Liver (tissue), 9 donors: ENCODE data around the gene OR1F1. TPM values are rescaled to one million over a fixed set of nuclear protein-coding genes. Genes with fewer than 3 reads are reported as not detected.

Source experiments
- DNase-seq: peaks from one replicate; pipeline ENCODE4 v3.0.0-alpha.2; 2017; ENCODE audit warnings: low spot score
- H3K27ac ChIP-seq, 2 donors: one replicate each; pipeline ENCODE4 v1.7.0; 2013; ENCODE audit warnings: inconsistent platforms in 2 of 2, low read length in 2 of 2, control low read depth in 1 of 2, low read depth in 1 of 2, mild to moderate bottlenecking in 1 of 2
- H3K27me3 ChIP-seq, 4 donors: one replicate each; pipeline versions ENCODE4 v1.6.1 to v1.7.0; 2013; ENCODE audit warnings: low read length in 3 of 4, inconsistent platforms in 1 of 4, mild to moderate bottlenecking in 1 of 4, moderate library complexity in 1 of 4; ENCODE audit not compliant: control insufficient read depth in 4 of 4, insufficient read depth in 4 of 4
- H3K36me3 ChIP-seq, 4 donors: one replicate each; pipeline versions ENCODE4 v1.6.1 to v1.7.0; 2013; ENCODE audit warnings: low read length in 3 of 4, mild to moderate bottlenecking in 3 of 4, low read depth in 1 of 4, moderate library complexity in 1 of 4; ENCODE audit not compliant: control insufficient read depth in 4 of 4, insufficient read depth in 3 of 4
- H3K4me1 ChIP-seq, 4 donors: one replicate each; pipeline versions ENCODE4 v1.6.1 to v1.7.0; 2013; ENCODE audit warnings: low read length in 3 of 4, mild to moderate bottlenecking in 3 of 4, moderate library complexity in 1 of 4; ENCODE audit not compliant: control insufficient read depth in 4 of 4, insufficient read depth in 4 of 4
- H3K4me3 ChIP-seq, 3 donors: one replicate each; pipeline versions ENCODE4 v1.6.1 to v1.7.0; 2013; ENCODE audit warnings: low read length in 3 of 3, control low read depth in 1 of 3, low read depth in 1 of 3, mild to moderate bottlenecking in 1 of 3
- H3K9ac ChIP-seq, 2 donors: one replicate each; pipeline ENCODE4 v1.7.0; 2013; ENCODE audit warnings: low read length in 2 of 2, mild to moderate bottlenecking in 2 of 2, moderate library complexity in 2 of 2, control low read depth in 1 of 2, low read depth in 1 of 2
- H3K9me3 ChIP-seq, 4 donors: one replicate each; pipeline versions ENCODE4 v1.6.1 to v1.7.0; 2013; ENCODE audit warnings: low read length in 3 of 4; ENCODE audit not compliant: control insufficient read depth in 4 of 4
- CTCF ChIP-seq: fragments of 150-350 bp; IDR thresholded peaks from 2 replicates; pipeline ENCODE4 v1.5.1; 2017; ENCODE audit warnings: improper control_type of control experiment, low read depth, low read length; ENCODE audit not compliant: missing input control
- EGR1 ChIP-seq, 2 donors: IDR thresholded peaks; 2 replicates each; pipeline ENCODE4 v1.6.1; 2016 to 2018; ENCODE audit warnings: antibody characterized with exemption in 2 of 2, low read depth in 2 of 2
- FOXA1 ChIP-seq: IDR thresholded peaks from 2 replicates; pipeline ENCODE4 v1.6.1; 2016; ENCODE audit warnings: antibody characterized with exemption
- FOXA2 ChIP-seq: IDR thresholded peaks from 2 replicates; pipeline ENCODE4 v1.6.1; 2016; ENCODE audit warnings: antibody characterized with exemption
- GABPA ChIP-seq, 2 donors: IDR thresholded peaks in 1 of 2; conservative IDR thresholded peaks in 1 of 2; 2 replicates each; pipeline ENCODE4 v1.6.1; 2016; ENCODE audit warnings: antibody characterized with exemption in 2 of 2, mild to moderate bottlenecking in 1 of 2, moderate library complexity in 1 of 2
- HNF4A ChIP-seq, 2 donors: conservative IDR thresholded peaks; 2 replicates each; pipeline ENCODE4 v1.6.1; 2016; ENCODE audit warnings: antibody characterized with exemption in 2 of 2, mild to moderate bottlenecking in 2 of 2
- HNF4G ChIP-seq: IDR thresholded peaks from 2 replicates; pipeline ENCODE4 v1.6.1; 2016; ENCODE audit warnings: antibody characterized with exemption
- JUND ChIP-seq, 2 donors: IDR thresholded peaks; 2 replicates each; pipeline ENCODE4 v1.6.1; 2016; ENCODE audit warnings: antibody characterized with exemption in 2 of 2
- MAX ChIP-seq: IDR thresholded peaks from 2 replicates; pipeline ENCODE4 v1.6.1; 2016; ENCODE audit warnings: antibody characterized with exemption
- NR2F2 ChIP-seq: IDR thresholded peaks from 2 replicates; pipeline ENCODE4 v1.6.1; 2016; ENCODE audit warnings: antibody characterized with exemption
- RAD21 ChIP-seq, 2 donors: IDR thresholded peaks; 2 replicates each; pipeline ENCODE4 v1.6.1; 2016; ENCODE audit warnings: antibody characterized with exemption in 2 of 2, mild to moderate bottlenecking in 2 of 2
- REST ChIP-seq: IDR thresholded peaks from 2 replicates; pipeline ENCODE4 v1.6.1; 2016; ENCODE audit warnings: antibody characterized with exemption, mild to moderate bottlenecking
- RXRA ChIP-seq, 2 donors: IDR thresholded peaks; 2 replicates each; pipeline ENCODE4 v1.6.1; 2017 to 2018; ENCODE audit warnings: antibody characterized with exemption in 2 of 2, mild to moderate bottlenecking in 1 of 2
- SP1 ChIP-seq: IDR thresholded peaks from 2 replicates; pipeline ENCODE4 v1.6.1; 2018; ENCODE audit warnings: antibody characterized with exemption, mild to moderate bottlenecking
- TAF1 ChIP-seq: conservative IDR thresholded peaks from 2 replicates; pipeline ENCODE4 v1.6.1; 2016; ENCODE audit warnings: antibody characterized with exemption, mild to moderate bottlenecking
- YY1 ChIP-seq: IDR thresholded peaks from 2 replicates; pipeline ENCODE4 v1.6.1; 2016; ENCODE audit warnings: antibody characterized with exemption, mild to moderate bottlenecking
- WGBS: extraction: QIAGEN DNeasy Blood & Tissue Kit; methylation state at CpG from one replicate; pipeline ENCODE4 v1.1.7; 2013; 5-methylcytosine and 5-hydroxymethylcytosine counted together
- polyA plus RNA-seq, 2 donors: library from polyadenylated mRNA; stranded (reverse) in 1 of 2; unstranded in 1 of 2; fragments of 200-250 nt in 1 of 2; fragments of >200 nt in 1 of 2; fragmentation: Nextera tagmentation in 1 of 2; extraction: Ambion mirVana in 1 of 2; gene quantifications; one replicate each; pipeline versions ENCODE4 v1.2.1 to v1.2.3, GENCODE V29; 2013 to 2015
- total RNA-seq, 2 donors: library from RNA; depleted of rRNA; stranded (reverse); fragments of >200 nt; gene quantifications; one replicate each; pipeline ENCODE4 v1.2.3, GENCODE V29; 2014
- TF ChIP-seq, protein P1 (sequence below): IDR thresholded peaks from 2 replicates; pipeline ENCODE4 v1.6.1; 2016; ENCODE audit warnings: antibody characterized with exemption
- TF ChIP-seq, protein P2 (sequence below): IDR thresholded peaks from 2 replicates; pipeline ENCODE4 v1.6.1; 2016; ENCODE audit warnings: antibody characterized with exemption
- donor health status: healthy.
- donor health status: healthy.
- donor health status: healthy.
- donor health status: healthy.
- donor health status: healthy.

Gene OR1F1
- total and polyA plus RNA-seq, 4 donors = not detected

- WGBS = 72% methylated on average over 5 of the region's 5 CpGs
- H3K27ac ChIP-seq = no peak overlapping the region
- no peak overlapping the region for H3K9ac ChIP-seq
- no peak for DNase-seq
- no peaks in the 10 kb centered on the region for H3K27me3 ChIP-seq
- no peak overlapping the region for H3K4me3 ChIP-seq
- H3K36me3 ChIP-seq = peaks cover 0 to 3% (median 1%) of the 10 kb centered on the region in 4 donors
- peaks cover 0 to 2% (median 0%) of the 10 kb centered on the region in 4 donors for H3K9me3 ChIP-seq
- no peaks in the 10 kb centered on the region for H3K4me1 ChIP-seq
- TF ChIP-seq NR2F2 (no peak), FOXA1 (no peak), RAD21 (IDR thresholded peaks at IDR 0.05) (no peak), TAF1 (no peak), SP1 (no peak), EGR1 (IDR thresholded peaks at IDR 0.05; ENCODE audit: low read depth in 2 of 2) (no peak), HNF4G (no peak), MAX (no peak), REST (no peak), RXRA (IDR thresholded peaks at IDR 0.05) (no peak)
- TF ChIP-seq, protein P1, sequence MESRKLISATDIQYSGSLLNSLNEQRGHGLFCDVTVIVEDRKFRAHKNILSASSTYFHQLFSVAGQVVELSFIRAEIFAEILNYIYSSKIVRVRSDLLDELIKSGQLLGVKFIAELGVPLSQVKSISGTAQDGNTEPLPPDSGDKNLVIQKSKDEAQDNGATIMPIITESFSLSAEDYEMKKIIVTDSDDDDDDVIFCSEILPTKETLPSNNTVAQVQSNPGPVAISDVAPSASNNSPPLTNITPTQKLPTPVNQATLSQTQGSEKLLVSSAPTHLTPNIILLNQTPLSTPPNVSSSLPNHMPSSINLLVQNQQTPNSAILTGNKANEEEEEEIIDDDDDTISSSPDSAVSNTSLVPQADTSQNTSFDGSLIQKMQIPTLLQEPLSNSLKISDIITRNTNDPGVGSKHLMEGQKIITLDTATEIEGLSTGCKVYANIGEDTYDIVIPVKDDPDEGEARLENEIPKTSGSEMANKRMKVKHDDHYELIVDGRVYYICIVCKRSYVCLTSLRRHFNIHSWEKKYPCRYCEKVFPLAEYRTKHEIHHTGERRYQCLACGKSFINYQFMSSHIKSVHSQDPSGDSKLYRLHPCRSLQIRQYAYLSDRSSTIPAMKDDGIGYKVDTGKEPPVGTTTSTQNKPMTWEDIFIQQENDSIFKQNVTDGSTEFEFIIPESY = no peak
Measured at GRCh38 chr16:3248596-3248995, 60.6 kb downstream of the OR1F1 start.

DNA sequence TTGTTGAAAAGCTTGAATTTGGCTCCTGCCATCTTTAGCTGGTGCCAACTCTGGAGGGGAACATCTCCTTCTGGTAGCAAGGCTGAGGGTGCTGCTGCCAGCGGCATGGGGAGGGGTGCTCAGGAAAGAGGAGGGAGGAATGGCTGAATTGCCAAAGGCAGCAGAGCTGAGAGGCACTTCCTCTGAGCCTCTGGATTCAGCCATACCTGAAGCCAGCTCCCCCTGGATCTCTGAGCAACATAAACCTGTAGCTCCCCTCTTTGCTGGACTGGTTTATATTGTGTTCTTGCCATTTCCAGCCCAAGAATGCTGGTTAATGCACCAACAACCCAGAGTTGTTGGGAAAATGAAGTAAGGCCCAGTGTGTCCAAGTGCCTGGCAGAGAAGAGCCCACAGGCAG, 61.0 kb downstream of the OR1F1 start:
- DNase-seq = no peak
- no peak overlapping the region for H3K4me3 ChIP-seq
- 67% methylated on average over 1 of the region's 1 CpG for WGBS
- H3K36me3 ChIP-seq = peaks cover 0 to 3% (median 1%) of the 10 kb centered on the region in 4 donors
- TF ChIP-seq, protein P1 = no peak
- TF ChIP-seq MAX (no peak), HNF4A (conservative IDR thresholded peaks at IDR 0.05) (no peak), FOXA2 (no peak), REST (no peak), RAD21 (IDR thresholded peaks at IDR 0.05) (no peak), GABPA (IDR thresholded peaks at IDR 0.05 in 1 of 2, conservative IDR thresholded peaks at IDR 0.05 in 1 of 2) (no peak), JUND (IDR thresholded peaks at IDR 0.05) (no peak), CTCF (no peak), NR2F2 (no peak), RXRA (IDR thresholded peaks at IDR 0.05) (no peak), YY1 (no peak)
- TF ChIP-seq, protein P2, sequence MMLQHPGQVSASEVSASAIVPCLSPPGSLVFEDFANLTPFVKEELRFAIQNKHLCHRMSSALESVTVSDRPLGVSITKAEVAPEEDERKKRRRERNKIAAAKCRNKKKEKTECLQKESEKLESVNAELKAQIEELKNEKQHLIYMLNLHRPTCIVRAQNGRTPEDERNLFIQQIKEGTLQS = no peak
- peaks cover 0 to 2% (median 0%) of the 10 kb centered on the region in 4 donors for H3K9me3 ChIP-seq
- no peaks in the 10 kb centered on the region for H3K27me3 ChIP-seq
- H3K9ac ChIP-seq = no peak overlapping the region
- no peaks in the 10 kb centered on the region for H3K4me1 ChIP-seq
- no peak overlapping the region for H3K27ac ChIP-seq
